NT2/D1 (cell line): ENCODE measurements around the gene PHLPP1.

Experiments used
- DNase-seq: peaks from one replicate; pipeline ENCODE4 v3.0.0-alpha.2; 2011; ENCODE audit warnings: low read depth, low spot score
- H3K27me3 ChIP-seq: 2 replicates; pipeline ENCODE4 v1.6.0; 2011; ENCODE audit warnings: mild to moderate bottlenecking; ENCODE audit not compliant: insufficient read length, insufficient read depth
- H3K36me3 ChIP-seq: 2 replicates; pipeline ENCODE4 v1.6.1; 2011; ENCODE audit warnings: mild to moderate bottlenecking, low read length, mixed read lengths; ENCODE audit not compliant: insufficient read depth, insufficient read length
- H3K4me1 ChIP-seq: 2 replicates; pipeline ENCODE4 v1.5.1; 2011; ENCODE audit not compliant: insufficient read depth, insufficient read length
- H3K4me3 ChIP-seq: 2 replicates; pipeline ENCODE4 v1.5.1; 2011; ENCODE audit warnings: low read depth; ENCODE audit not compliant: insufficient read length
- H3K9ac ChIP-seq: 2 replicates; pipeline ENCODE4 v1.6.0; 2011; ENCODE audit warnings: low read depth; ENCODE audit not compliant: insufficient read length
- H3K9me3 ChIP-seq: 2 replicates; pipeline ENCODE4 v1.5.1; 2011; ENCODE audit warnings: mild to moderate bottlenecking, low read length; ENCODE audit not compliant: insufficient read depth
- SUZ12 ChIP-seq: IDR thresholded peaks from 2 replicates; pipeline ENCODE4 v1.6.1; 2011; ENCODE audit not compliant: insufficient read length, insufficient read depth; ENCODE audit errors: extremely low read depth
- YY1 ChIP-seq: IDR thresholded peaks from 2 replicates; pipeline ENCODE4 v1.6.1; 2011; ENCODE audit not compliant: insufficient read length, insufficient read depth
- ZNF274 ChIP-seq: IDR thresholded peaks from 2 replicates; pipeline ENCODE4 v1.6.1; 2011; ENCODE audit warnings: mild to moderate bottlenecking, low read depth, low read length

The PHLPP1 gene

GRCh38 chr18:63001861-63002260 is 286.5 kb downstream of the PHLPP1 start:
- no peaks in the 10 kb centered on the region; the same call in 1 of the 2 replicates for H3K9me3 ChIP-seq
- H3K27me3 ChIP-seq: no peaks in the 10 kb centered on the region
- H3K36me3 ChIP-seq: no peaks in the 10 kb centered on the region
- H3K4me3 ChIP-seq: no peak overlapping the region
- DNase-seq: no peak
- H3K9ac ChIP-seq: no peak overlapping the region
- no peaks in the 10 kb centered on the region for H3K4me1 ChIP-seq
- TF ChIP-seq YY1 (no peak), SUZ12 (no peak), ZNF274 (no peak)

GRCh38 chr18:63002305-63002704 is 287.0 kb downstream of the PHLPP1 start:
- H3K36me3 ChIP-seq: no peaks in the 10 kb centered on the region
- H3K27me3 ChIP-seq: no peaks in the 10 kb centered on the region
- no peaks in the 10 kb centered on the region for H3K4me1 ChIP-seq
- no peak for DNase-seq
- H3K4me3 ChIP-seq: no peak overlapping the region
- no peak overlapping the region for H3K9ac ChIP-seq
- no peaks in the 10 kb centered on the region; the same call in 1 of the 2 replicates for H3K9me3 ChIP-seq
- no peak for TF ChIP-seq ZNF274

DNA sequence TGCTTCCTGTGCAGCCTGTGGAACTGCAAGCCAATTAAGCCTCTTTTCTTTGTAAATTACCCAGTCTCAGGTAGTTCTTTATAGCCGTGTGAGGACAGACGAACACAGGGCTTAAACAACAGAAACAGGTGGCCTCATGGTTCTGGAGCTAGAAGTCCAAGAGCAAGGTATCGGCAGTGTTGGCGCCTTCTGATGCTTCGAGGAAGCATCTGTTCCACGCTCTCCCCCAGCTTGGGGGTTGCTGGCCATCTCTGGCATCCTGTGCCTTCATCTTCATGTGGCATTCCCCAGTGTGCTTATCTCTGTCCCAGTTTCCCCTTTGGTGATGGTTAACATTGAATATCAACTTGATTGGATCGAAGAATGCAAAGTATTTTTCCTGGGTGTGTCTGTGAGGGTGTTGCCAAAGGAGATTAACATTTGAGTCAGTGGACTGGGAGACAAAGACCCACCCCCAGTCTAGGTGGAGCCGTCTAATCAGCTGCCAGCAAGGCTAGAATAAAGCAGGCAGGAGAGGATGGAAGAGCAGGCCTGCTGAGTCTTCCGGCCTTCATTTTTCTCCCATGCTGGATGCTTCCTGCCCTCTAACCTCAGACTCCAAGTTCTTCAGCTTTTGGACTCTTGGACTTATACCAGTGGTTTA is 287.6 kb downstream of the PHLPP1 start:
- TF ChIP-seq ZNF274 (no peak), SUZ12 (no peak), YY1 (no peak)
- DNase-seq: no peak
- Histone ChIP-seq H3K36me3 (no peaks in the 10 kb centered on the region), H3K27me3 (no peaks in the 10 kb centered on the region), H3K9me3 (no peaks in the 10 kb centered on the region; the same call in 1 of the 2 replicates), H3K9ac (no peak overlapping the region), H3K4me3 (no peak overlapping the region), H3K4me1 (no peaks in the 10 kb centered on the region)

- Histone ChIP-seq H3K9me3 (no peaks in the 10 kb centered on the region; the same call in 1 of the 2 replicates), H3K4me1 (no peaks in the 10 kb centered on the region), H3K4me3 (no peak overlapping the region), H3K27me3 (no peaks in the 10 kb centered on the region), H3K9ac (no peak overlapping the region), H3K36me3 (no peaks in the 10 kb centered on the region)
- DNase-seq: no peak
- no peak for TF ChIP-seq ZNF274
- no peak for TF ChIP-seq YY1
- TF ChIP-seq SUZ12: no peak
These were observed 288.6 kb downstream of the PHLPP1 start for GRCh38 chr18:63003899-63004298.

- Histone ChIP-seq H3K4me1 (no peaks in the 10 kb centered on the region), H3K27me3 (no peaks in the 10 kb centered on the region), H3K9ac (no peak overlapping the region), H3K9me3 (no peaks in the 10 kb centered on the region; the same call in 1 of the 2 replicates), H3K4me3 (no peak overlapping the region), H3K36me3 (no peaks in the 10 kb centered on the region)
- DNase-seq: no peak
- TF ChIP-seq ZNF274 (no peak), YY1 (no peak)
These were observed 289.2 kb downstream of the PHLPP1 start for GRCh38 chr18:63004466-63005089.

DNA sequence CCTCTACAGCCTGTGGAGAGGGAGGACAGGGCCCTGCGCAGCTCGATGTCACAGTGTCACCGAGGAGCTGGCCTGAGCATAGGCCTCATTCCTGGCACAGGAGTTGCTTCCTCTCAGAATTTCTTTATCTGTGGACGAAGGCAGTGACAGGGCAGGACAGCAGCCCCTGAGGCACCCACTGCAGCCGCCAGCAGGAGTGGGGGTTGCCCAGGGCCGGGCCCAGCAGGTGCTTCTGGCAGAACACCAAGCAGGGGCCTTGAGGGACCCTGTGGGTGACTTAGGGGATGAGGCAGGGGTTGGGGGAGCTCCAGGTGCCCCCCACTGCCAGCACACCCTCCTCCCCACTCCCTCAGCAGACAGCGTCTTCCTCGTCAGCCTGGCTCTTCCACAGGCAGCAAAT is 290.0 kb downstream of the PHLPP1 start:
- no peaks in the 10 kb centered on the region for H3K4me1 ChIP-seq
- no peaks in the 10 kb centered on the region for H3K36me3 ChIP-seq
- TF ChIP-seq ZNF274: no peak
- no peak for TF ChIP-seq YY1
- no peak for TF ChIP-seq SUZ12
- no peak for DNase-seq
- no peak overlapping the region for H3K9ac ChIP-seq
- H3K27me3 ChIP-seq: no peaks in the 10 kb centered on the region
- no peak overlapping the region for H3K4me3 ChIP-seq
- H3K9me3 ChIP-seq: no peaks in the 10 kb centered on the region; the same call in 1 of the 2 replicates

DNA sequence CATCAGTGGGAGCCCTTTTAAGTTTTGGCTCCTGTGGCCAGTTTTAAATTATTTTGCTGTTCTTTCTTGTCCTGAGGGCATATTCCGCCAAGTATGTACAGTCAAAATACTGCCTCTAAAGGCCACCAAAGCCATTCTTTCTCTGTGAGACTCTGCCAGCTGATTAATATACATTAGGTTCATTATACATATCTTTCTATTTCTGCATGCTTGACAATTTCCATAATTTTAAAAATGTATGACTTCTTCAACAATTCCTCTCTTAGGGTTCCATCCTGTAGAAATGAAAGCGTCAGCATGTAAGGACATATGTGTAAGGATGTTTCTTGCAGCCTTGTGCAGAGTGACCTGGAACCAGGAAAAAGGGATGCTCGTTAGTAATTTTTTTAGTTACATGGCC is 291.9 kb downstream of the PHLPP1 start:
- Histone ChIP-seq H3K4me1 (no peaks in the 10 kb centered on the region), H3K9me3 (no peaks in the 10 kb centered on the region; the same call in 1 of the 2 replicates), H3K27me3 (no peaks in the 10 kb centered on the region), H3K36me3 (no peaks in the 10 kb centered on the region), H3K4me3 (no peak overlapping the region), H3K9ac (no peak overlapping the region)
- TF ChIP-seq SUZ12 (no peak), ZNF274 (no peak), YY1 (no peak)
- DNase-seq: no peak
